Islet precursor cell (in vitro differentiated cells): Measurements from ENCODE around the gene CKB.

Experiments
- DNase-seq: peaks from one replicate; pipeline ENCODE4 v3.0.0-alpha.2; 2018

CKB gene

DNA sequence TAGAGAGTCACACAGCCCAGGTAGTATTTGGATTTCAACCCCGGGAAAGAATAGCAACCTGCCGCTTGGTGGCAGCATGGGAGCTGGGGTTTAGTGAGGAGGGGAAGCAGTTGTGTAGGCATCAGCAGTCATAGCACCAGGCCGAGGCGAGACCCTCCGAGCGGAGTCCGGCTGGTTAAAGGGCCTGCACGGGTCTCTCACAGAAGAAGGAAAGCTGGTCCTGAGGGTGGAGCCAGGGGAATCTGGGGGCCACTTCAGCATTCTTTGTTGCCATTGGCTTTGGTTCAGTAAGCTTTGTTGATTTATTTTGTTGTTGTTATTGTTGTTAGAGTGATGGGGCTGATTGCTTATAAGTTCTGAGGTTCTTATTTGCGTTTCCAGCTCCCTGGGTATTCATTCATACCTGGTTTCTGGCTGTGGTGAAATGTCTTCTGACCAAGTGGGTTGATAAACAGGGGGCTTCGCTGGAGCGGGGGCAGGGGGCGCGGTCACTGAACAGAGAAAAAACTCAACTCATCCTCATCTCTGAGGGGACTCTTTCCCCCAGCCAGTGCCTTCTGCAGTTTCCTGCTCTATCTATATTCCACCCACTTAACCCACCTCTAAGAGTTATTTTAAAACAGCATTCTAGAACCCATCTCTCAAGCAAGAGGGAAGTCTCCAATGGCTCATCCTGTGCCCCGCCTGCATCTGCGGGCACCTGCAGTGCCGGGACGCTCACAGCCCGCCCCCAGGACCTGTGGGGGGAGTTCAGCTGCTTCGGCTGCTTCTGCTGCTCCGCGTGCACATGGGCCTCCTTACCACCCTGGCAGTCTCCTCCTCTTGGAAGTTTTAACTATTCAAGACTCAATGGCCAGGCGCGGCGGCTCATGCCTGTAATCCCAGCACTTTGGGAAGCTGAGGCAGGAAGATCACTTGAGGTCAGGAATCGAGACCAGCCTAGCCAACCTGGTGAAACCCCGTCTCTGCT is 11.6 kb downstream of the CKB start:
- no peak for DNase-seq

DNA sequence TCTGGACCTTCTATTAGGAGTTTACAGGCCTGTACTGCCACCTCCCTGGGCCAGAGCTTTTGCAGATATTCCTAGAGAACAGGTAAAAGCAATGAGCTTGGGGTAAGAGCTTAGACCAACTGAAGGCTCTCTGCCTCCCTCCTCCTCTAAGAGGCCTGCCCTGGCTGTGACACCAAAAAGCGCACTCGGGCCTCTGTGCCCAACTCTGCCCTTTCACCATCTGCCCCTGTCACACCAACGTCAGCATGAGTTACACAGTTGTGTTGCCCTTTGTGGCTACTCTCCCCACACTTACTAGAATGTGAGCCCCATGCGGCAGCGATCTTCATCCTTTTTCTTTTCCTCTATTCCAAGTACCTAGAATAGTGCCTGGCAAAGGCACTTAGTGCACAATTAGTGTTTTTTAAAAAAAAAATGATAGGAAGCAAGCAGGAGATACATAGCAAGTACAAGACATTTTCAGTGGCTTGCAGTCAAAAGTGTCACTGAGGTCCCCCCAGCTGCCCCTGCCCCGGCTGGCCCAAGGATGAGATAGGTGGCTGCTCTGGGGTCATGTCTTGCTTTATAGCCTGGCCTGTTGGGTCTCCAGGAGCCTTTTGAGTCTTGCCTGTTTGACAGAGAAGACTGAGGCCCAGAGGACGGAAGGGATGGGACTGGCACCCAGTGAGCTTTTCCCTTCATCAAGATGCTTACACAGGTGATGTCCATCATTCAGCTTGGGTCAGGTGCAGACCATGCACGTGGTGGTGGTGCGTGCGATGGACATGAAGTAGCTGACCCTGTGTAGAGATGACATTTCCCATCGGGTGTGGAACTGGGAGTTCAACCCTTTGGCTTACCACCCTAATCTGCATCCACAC is 12.5 kb downstream of the CKB start:
- no peak for DNase-seq

DNA sequence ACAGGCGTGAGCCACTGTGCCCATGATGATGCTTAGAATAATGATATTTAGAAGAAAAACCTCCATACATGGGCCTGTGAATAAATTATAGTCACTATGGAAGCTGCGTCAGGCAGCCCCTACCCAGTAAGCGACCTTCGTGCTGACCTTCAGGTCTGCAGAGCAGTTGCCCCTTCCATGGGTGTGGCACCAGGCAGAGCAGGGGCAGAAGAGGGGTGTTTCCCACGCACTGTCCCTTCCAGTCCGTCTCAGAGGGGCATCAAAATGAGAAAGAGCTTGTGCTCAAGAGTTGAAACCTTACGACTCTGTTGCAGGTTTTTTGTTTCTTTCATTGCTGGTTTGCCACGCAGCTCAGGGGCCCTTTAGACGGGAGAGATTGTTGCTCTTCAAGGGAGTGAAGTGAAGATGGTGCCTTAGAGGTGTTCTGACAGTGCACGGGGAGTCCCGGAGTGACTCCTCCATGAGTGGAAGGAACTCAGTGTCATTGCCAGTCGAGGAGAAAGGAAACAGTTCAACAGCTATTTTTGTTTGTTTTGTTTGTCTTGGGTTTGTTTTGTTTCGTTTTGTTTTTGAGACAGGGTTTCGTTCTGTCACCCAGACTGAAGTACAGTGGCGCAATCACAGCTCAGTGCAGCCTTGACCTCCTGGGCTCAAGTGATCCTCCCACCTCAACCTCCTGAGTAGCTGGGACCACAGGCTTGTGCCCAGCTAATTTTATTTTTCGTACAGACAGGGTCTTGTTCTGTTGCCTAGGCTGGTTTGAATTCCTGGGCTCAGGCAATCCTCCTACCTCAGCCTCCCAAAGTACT is 13.9 kb downstream of the CKB start:
- DNase-seq = no peak

DNA sequence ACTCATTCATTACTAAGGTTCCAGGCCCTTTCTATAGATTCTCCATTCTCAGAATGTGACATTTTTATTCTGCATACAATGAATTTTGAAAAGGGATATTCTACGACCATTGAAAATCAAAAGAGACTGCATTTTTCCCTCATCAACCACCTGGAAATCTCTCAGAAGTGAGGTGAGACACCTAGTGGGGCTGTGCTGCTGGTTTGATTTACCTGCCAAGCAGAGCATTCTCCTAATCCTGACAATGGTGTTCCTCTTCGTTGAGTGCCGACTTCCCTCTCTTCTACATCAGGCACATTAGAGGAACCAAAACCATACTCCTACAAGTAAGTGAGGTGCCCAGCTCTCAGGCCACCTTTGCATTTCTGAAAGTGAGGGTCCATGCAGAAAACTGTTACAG is 14.9 kb downstream of the CKB start:
- DNase-seq = no peak

DNA sequence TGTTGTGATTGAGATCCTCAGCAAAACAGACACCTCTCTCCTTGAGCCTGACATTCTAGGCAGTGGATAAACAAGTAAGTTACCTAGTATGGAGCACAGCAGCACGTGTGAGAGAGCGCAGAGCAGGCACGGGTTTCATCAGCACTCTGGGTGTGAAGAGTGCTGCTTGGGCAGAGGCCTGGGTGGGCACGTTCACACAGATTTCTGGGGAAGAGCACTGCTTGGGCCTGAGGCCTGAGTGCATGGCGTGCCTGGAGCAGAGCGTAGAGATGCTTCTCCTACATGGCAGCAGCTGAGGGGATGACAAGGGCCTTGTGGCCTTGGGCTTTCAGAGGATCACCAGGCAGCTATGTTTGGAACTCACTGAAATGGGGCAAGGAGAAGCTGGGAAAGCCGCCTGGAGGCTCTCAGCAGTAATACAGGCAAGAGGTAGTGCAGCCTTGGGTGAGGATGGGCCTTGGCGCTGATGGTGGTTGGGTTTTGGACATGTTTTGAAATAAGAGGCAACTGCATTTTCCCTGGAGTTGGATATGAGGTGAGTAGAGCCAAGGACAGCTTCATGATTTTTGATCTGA is 17.6 kb downstream of the CKB start:
- DNase-seq = peak; percentile 59

DNA sequence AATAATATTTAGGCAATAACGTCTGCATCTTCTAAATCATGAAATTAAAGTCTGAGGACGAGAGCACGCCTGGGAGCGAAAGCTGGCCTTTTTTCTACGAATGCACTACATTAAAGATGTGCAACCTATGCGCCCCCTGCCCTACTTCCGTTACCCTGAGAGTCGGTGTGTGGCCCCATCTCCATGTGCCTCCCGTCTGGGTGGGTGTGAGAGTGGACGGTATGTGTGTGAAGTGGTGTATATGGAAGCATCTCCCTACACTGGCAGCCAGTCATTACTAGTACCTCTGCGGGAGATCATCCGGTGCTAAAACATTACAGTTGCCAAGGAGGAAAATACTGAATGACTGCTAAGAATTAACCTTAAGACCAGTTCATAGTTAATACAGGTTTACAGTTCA is 19.3 kb downstream of the CKB start:
- DNase-seq = peak; percentile 25

DNA sequence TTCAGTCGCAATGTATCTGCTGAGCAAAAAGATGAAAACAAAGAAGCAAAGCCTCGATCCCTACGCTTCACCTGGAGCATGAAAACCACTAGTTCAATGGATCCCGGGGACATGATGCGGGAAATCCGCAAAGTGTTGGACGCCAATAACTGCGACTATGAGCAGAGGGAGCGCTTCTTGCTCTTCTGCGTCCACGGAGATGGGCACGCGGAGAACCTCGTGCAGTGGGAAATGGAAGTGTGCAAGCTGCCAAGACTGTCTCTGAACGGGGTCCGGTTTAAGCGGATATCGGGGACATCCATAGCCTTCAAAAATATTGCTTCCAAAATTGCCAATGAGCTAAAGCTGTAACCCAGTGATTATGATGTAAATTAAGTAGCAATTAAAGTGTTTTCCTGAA is 19.8 kb downstream of the CKB start:
- peak; percentile 10 for DNase-seq

DNA sequence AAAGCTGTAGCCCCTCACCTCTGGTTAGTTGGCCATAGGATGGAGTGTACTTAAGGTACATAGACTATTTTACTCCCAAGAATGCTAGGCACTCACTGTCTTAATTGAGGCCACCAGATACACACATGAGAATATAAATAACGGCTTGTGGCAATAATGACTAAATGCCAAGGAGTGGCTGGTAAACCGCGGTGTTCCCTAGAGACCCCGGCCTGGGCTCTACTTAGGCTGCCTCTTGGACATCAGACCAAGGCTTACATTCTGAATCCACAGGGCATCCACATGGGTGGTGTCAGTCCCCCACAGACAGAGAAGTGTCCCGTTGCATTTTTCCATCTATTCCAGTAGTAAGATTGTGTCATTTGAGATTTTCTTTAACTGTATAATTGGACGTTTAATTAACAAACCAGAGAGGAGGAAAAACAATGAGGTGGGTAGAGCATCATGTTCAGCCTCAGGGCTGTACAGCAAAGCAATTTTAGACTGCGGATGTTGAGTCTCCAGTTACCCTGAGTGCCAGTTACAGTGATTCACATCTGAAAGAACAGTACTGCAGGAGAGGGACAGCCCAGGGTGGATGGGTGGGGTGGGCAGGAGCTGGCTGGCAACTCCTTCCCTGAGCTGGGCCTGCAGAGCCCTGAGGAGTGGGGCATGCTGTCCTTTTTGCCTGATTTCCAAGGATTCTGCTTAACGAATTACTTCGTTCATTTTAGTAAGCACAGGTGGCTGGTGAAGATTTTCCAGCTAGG is 20.5 kb downstream of the CKB start:
- no peak for DNase-seq

DNA sequence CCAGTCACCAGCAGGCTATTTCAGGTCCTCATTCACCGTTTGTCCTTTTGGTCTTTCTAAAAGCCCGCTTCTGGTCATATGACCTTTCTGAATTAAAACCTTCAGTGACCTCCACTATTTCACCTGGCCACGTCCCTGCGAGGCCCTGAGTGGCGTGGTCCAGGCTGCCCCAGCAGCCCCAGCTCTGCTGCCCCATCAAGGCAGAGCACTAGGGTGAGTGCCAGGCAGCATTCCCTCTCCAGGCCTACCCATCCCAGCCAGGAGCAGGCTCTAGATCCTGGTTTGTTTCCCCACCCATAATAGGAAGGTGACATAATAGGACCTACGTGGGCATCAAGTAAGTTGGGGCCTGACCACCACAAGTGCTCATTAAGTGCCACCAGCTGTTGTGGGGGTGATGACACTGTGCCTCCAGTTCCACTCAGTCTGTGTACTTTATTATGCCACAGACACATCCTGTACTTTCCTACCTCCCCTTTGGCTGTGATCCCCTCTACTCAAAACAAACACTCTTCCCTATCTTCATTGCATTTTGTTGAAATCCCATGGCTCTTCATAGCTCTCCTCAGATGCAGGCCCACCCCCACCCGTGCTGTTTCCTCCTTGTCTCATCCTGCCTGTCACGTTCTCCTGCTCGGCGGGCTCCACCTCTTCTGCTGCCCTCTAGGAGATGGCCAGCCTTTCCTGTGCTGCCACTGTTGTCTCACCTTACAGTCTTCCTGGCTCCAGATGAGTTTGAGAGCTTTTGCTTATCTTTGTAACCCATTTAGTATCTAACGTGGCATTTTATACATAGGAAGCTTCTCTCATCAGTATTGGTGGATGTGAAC is 21.4 kb downstream of the CKB start:
- no peak for DNase-seq

DNA sequence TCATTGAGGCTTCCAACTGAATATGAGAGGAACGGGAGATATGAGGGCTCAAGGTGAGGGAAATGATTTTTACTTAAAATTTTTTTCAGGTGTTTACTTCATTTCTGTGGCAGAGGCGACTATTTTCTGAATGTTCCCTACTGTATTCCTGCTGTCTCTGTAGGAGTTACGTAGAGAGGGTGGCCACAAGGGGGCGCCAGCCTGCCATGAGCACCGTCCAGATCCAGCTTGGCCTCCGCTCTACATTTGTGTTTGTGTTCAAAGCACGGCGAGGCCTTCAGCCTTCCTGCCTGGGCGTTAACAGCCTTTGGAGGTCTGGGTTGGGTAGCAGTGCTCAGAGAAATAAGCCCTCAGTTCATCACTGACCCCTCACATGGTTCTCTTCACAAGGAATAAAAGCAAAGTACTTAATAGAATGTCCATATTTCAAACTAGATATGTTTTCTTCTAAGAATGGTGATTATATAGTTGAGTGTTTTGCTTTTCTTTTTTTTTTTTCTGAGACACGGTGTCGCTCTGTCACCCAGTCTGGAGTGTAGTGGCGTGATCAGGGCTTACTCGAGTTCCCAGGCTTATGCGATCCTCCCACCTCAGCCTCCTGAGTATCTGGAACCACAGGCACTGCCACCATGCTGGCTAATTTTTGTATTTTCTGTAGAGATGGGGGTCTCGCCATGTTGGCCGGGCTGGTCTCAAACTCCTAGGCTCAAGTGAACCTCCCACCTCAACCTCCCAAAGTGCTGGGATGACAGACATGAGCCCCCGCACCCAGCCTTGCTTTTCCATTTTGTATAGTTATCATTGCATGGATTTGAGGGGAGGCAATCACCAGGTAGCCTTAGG is 22.3 kb downstream of the CKB start:
- DNase-seq = peak; percentile 91

DNA sequence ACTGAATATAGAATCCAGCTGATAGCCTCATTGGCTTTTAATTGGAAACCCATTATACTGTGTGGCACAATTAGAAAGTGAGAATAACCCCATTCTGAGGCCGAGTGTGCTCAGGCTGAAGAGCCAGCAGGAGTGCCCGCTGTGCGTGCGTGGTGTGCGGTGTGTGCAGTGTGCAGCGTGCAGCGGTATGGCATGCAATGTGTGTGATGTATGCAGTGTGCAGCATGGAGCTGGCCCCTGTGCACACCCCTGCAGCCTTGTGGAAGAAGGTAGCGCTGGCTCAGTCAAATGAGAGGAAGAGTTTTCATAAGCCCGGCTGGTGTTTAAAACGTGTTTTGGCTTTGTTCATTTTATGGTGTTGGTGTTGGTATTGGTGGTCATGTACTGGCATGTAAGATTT is 22.9 kb downstream of the CKB start:
- no peak for DNase-seq

DNA sequence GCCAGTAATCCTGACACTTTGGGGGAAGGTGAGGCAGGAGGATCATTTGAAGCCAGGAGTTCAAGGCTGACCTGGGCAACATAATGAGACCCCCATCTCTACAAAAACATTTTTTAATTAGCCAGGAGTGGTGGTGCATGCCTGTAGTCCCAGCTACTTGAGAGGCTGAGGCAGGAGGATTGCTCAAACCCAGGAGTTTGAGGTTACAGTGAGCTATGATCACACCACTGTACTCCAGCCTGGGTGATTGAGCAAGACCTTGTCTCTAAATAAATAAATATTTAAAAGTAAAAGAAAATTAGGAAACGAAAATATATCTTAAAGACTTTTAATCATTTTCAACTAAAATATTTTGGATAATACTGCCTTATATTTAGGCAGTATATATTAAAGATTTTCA is 25.9 kb downstream of the CKB start:
- DNase-seq = peak; percentile 10

DNA sequence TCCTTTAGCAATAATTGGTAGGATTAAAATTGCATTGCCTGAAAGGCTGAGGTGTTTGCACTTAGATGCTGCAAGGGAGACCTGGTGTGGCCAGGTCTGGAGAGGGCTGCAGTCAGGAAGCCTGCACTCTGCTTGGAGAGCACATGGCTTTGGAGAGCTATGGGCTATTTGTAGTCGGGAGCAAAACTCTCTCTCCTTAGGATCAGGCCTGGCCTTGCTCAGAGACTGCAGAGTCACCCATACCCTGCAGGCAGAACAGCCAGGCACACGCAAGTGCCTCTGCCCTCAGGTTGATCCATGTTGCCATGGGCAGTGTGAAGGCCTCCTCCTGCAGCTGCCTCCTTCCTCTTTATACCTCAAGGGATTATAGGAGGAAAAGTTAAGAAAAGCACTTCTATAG is 26.8 kb downstream of the CKB start:
- no peak for DNase-seq

DNA sequence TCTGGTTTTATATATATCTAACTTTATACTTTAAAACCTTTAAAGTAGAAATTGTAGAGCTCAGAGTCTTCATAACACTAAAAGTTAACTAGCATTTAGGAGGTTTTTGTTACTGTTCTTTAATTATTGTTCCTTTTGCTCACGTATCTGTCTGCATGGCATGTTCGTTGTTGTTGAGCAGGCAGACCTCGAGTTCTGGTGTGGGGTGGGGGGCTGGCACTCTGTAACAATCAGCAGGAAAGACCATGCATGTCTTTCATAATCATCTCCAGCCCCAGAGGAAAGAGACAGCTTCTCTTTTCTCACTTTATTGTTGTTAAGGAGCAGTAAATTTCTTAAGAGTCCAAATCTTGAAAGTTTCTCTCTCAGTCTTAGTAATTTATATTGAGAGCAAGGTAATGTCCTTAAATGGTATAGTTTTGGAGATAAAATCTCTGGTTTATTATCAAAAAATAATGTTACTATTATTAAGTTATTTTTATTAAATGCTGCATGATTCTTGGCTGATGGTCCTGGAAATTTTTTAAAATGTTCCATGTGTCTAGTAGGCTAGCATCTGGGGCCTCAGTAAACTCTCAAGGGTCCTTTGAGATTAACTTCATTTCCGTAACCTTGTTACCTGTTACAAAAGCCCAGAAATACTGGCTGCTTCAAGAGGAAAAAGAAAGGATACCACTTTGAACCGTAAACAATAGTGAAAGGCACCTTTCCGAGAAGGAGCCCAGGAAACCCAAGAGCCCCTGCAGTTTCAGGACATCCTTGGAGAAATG is 30.3 kb downstream of the CKB start:
- no peak for DNase-seq

DNA sequence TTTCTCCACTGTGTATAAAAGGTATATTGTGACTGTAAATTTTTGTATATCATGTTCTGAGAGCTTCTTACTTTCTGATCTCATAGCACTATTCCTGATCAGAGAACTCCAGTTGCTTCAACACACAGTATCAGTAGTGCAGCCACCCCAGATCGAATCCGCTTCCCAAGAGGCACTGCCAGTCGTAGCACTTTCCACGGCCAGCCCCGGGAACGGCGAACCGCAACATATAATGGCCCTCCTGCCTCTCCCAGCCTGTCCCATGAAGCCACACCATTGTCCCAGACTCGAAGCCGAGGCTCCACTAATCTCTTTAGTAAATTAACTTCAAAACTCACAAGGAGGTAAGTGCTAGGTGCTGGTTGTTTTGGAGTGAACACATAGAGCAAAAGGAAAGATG is 30.9 kb downstream of the CKB start:
- peak; percentile 32 for DNase-seq

DNA sequence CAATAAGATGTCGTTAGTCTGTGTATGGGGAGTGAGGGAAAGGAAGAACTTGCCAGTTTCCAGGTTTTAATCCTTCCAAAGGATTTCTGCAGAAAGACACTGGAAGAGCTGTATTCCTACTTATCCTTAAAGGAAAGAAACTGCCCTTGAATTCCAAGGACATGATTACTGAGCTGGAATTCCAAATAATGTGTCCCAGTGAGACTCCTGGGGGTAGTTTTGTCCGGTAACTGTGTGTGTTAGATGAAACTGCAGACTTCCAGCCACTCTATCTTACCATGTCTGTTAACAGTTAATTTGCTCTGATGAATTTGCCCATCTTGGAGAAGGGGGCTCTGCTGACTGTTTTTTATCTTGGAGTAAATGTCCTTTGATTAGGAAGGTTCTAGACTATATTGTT is 33.0 kb downstream of the CKB start:
- no peak for DNase-seq

DNA sequence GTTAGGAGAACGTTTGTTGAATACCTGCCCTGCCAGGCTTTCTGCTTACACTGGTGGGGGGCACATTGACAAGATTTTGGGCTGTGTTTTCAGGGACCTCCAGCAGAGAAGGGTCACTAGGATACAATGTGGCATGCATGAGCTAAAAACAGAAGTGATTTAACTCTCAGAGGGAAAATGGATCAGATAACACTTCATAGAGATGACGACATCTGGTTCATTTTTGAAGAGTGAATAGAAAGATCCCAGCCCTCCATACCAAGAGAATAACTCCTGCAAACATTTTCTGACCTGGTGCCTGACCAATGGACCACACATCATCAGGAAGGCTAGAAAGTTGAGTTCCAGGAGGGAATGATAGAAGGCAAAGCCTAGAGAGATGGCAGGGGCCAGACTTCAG is 33.7 kb downstream of the CKB start:
- DNase-seq = peak; percentile 1

DNA sequence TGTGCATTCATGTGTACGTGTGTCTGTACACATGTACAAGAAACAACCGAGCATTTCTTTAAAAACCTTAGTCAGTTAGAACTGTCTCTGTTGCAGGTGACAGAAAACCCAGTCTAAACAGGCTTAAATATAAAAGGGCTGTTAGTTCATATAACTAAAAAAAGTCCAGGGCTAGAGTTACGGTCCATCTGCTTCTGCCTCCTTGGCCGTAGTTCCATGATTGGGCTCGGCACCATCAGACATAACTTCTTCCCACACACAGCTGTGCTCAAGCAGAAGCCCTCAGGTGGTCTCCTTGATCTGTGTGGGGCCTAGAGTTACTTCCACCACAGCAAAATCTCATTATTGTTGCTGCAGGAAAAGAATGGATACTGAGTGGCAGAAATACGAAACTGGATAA is 34.6 kb downstream of the CKB start:
- DNase-seq = peak; percentile 7

DNA sequence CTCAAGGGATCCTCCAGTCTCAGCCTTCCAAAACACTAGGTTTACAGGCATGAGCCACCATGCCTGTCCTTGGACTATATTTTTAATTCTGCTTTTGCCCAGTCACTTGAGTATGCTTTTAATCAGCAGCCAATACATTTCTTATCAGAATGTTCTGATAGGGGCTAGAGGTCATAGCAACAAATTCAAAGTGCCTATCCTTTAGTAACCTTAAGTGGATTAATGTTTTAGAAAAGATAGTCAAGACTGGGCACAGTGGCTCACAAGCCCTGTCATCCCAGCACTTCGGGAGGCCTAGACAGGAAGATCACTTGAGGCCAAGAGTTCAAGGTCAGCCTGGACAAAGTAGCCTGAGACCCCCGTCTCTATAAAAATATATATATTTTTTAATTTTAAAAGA is 37.1 kb downstream of the CKB start:
- no peak for DNase-seq
